Iris pigment epithelial cell (primary cell): ENCODE results near the gene SLC66A3.

Experiments
- DNase-seq: peaks from one replicate; pipeline ENCODE4 v3.0.0-alpha.2; 2011; ENCODE audit warnings: low read depth

Gene SLC66A3

GRCh38 chr2:11214770-11215169 lies 59.5 kb downstream of the SLC66A3 start:
- DNase-seq = no peak

- DNase-seq = no peak
Observed at GRCh38 chr2:11215407-11215806, 60.1 kb downstream of the SLC66A3 start.

- DNase-seq = no peak
Observed at GRCh38 chr2:11220445-11220844, 65.2 kb downstream of the SLC66A3 start.

GRCh38 chr2:11222845-11223244 lies 67.6 kb downstream of the SLC66A3 start:
- DNase-seq = no peak

GRCh38 chr2:11224887-11225286 lies 69.6 kb downstream of the SLC66A3 start:
- DNase-seq = no peak

- DNase-seq = no peak
Observed at GRCh38 chr2:11227595-11227994, 72.3 kb downstream of the SLC66A3 start.
